Upper lobe of left lung (tissue), 6 donors: ENCODE data around the gene CD34. TPM values are rescaled to one million over a fixed set of nuclear protein-coding genes. Genes with fewer than 3 reads are reported as not detected.

Experiments used
- ATAC-seq, 2 donors: fragments of 200-7000 bp; cut with Tn5 transposase; one replicate each; pipeline ENCODE4 v1.9.1; 2022; ENCODE audit warnings: mild to moderate bottlenecking in 2 of 2, moderate library complexity in 2 of 2; ENCODE audit not compliant: low FRiP score in 2 of 2
- DNase-seq, 2 donors: peaks; one replicate each; pipeline ENCODE4 v3.0.0-alpha.2; 2019 to 2020
- H3K27ac ChIP-seq, 4 donors: fragments of 200-600 bp; sonication (generic); one replicate each; pipeline ENCODE4 v1.5.1; 2016 to 2019
- H3K27me3 ChIP-seq, 4 donors: fragments of 200-600 bp; sonication (generic); one replicate each; pipeline ENCODE4 v1.5.1; 2017 to 2019
- H3K36me3 ChIP-seq, 4 donors: fragments of 200-600 bp; sonication (generic); one replicate each; pipeline ENCODE4 v1.5.1; 2016 to 2019
- H3K4me1 ChIP-seq, 4 donors: fragments of 200-600 bp; sonication (generic); one replicate each; pipeline ENCODE4 v1.5.1; 2018 to 2019
- H3K4me3 ChIP-seq, 4 donors: fragments of 200-600 bp; sonication (generic); one replicate each; pipeline ENCODE4 v1.5.1; 2017 to 2019; ENCODE audit warnings: mild to moderate bottlenecking in 2 of 4, moderate library complexity in 1 of 4
- H3K9me3 ChIP-seq, 4 donors: fragments of 200-600 bp; sonication (generic); one replicate each; pipeline ENCODE4 v1.5.1; 2018 to 2019
- EP300 ChIP-seq, 4 donors: sonication (generic); formaldehyde crosslinking; IDR thresholded peaks; one replicate each; pipeline ENCODE4 v1.5.1; 2017; ENCODE audit warnings: antibody characterized with exemption in 4 of 4, control low read depth in 2 of 4
- POLR2A ChIP-seq, 4 donors: fragments of 450-650 bp; IDR thresholded peaks; one replicate each; pipeline ENCODE4 v1.5.1; 2016 to 2017; ENCODE audit warnings: antibody characterized with exemption in 4 of 4, mild to moderate bottlenecking in 2 of 4
- POLR2AphosphoS5 ChIP-seq, 2 donors: sonication (generic); formaldehyde crosslinking; IDR thresholded peaks; one replicate each; pipeline ENCODE4 v1.5.1; 2017; ENCODE audit warnings: antibody characterized with exemption in 2 of 2
- WGBS, 2 donors: methylation state at CpG; one replicate each; pipeline ENCODE4 v1.1.5; 2017 to 2018; 5-methylcytosine and 5-hydroxymethylcytosine counted together
- total RNA-seq, 6 donors: library from RNA; depleted of rRNA in 4 of 6; stranded (reverse); fragments of >200 nt in 4 of 6; gene quantifications; one replicate each; pipeline versions ENCODE4 v1.1.0 to v1.2.1, GENCODE V29; 2016 to 2021
- TF ChIP-seq, protein P1 (sequence below), 6 experiments: fragments of 450-650 bp in 4 of 6; fragments of 200-600 bp in 2 of 6; sonication (generic) in 2 of 6; IDR thresholded peaks; one replicate each; pipeline ENCODE4 v1.5.1; 2016 to 2019; ENCODE audit warnings: antibody characterized with exemption in 6 of 6
- donor health status: DM: no; HTN: no; CAD: no; lungs with moderate emphysema.
- donor health status: DM: no; HTN: yes; CAD: no; lungs with severe emphysema.

CD34 gene
- total RNA-seq, 6 donors from 2014 or later, result 8.8 to 78.2 (median 22.4) TPM

DNA sequence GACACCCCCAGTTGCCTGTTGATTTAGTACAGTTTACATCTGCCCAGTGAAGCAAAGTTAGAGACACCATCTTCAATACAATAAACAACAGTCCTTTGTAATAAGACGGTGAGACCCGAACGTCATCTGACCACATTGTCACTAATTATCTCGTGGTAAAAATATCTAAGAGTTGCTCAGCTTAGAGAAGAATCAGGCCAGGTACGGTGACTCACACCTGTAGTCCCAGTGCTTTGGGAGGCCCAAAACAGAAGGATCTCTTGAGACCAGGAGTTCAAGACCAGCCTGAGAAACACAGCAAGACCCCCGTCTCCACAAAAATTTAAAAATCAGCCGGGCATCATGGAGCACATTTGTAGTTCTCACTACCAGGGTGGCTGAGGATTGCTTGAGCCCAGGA is 53.5 kb downstream of the CD34 start:
- no peak for TF ChIP-seq POLR2A (IDR thresholded peaks at IDR 0.05)
- no peak for TF ChIP-seq POLR2AphosphoS5 (IDR thresholded peaks at IDR 0.05)
- TF ChIP-seq EP300 (IDR thresholded peaks at IDR 0.05), result no peak
- TF ChIP-seq, protein P1, sequence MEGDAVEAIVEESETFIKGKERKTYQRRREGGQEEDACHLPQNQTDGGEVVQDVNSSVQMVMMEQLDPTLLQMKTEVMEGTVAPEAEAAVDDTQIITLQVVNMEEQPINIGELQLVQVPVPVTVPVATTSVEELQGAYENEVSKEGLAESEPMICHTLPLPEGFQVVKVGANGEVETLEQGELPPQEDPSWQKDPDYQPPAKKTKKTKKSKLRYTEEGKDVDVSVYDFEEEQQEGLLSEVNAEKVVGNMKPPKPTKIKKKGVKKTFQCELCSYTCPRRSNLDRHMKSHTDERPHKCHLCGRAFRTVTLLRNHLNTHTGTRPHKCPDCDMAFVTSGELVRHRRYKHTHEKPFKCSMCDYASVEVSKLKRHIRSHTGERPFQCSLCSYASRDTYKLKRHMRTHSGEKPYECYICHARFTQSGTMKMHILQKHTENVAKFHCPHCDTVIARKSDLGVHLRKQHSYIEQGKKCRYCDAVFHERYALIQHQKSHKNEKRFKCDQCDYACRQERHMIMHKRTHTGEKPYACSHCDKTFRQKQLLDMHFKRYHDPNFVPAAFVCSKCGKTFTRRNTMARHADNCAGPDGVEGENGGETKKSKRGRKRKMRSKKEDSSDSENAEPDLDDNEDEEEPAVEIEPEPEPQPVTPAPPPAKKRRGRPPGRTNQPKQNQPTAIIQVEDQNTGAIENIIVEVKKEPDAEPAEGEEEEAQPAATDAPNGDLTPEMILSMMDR (IDR thresholded peaks at IDR 0.05), result no peak
- Histone ChIP-seq H3K4me3 (no peak overlapping the region), H3K9me3 (no peaks in the 10 kb centered on the region), H3K36me3 (peaks cover 0 to 25% (median 4%) of the 10 kb centered on the region in 4 donors), H3K27ac (peak overlapping the region in 2 of 4 donors; percentile 32 to 37), H3K27me3 (no peaks in the 10 kb centered on the region), H3K4me1 (peaks cover 43 to 72% (median 62%) of the 10 kb centered on the region in 4 donors)
- ATAC-seq (no peak), DNase-seq (no peak)
- 81 to 82% methylated on average over 7 of the region's 7 CpGs for WGBS, 2 donors

DNA sequence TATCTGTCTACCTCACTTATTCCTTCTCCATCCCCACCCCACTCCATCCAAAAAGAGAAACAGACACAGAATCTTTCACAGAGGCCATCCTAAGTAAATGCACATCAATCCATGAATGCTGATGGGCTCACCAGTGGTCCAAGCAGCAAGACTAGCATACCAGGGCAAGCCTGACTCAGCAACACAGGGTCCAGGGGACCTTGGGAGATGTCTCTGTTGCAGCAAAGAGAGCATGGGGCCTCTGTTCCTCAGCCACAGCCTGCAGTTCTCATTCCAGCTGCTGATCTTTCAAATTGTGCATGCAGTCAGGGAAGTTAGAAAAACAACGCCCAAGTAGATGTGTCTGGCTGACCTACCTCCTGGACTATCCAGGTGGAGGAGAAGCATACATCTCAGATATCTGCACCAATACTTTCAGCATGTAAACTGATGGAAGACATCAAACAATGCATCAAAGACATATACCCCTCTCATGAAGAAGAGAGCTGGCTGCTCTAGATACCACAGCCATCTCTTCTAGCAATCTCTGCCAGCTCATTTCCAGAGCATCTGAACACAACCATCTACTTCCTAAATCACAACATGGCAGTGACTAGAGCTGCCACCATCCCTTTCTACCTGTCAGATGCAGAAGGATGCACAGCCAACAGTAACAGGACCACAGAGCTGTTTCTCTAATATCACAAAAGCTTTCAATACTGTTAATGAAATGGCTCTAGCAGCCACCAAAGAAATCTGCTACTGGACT is 54.5 kb downstream of the CD34 start:
- ATAC-seq, result no peak
- H3K27ac ChIP-seq, result peak overlapping the region in 1 of 4 donors; percentile 2
- TF ChIP-seq EP300 (IDR thresholded peaks at IDR 0.05) (no peak), POLR2A (IDR thresholded peaks at IDR 0.05) (no peak), POLR2AphosphoS5 (IDR thresholded peaks at IDR 0.05) (no peak)
- TF ChIP-seq, protein P1 (IDR thresholded peaks at IDR 0.05), result no peak
- peaks cover 40 to 68% (median 64%) of the 10 kb centered on the region in 4 donors for H3K4me1 ChIP-seq
- H3K27me3 ChIP-seq, result no peaks in the 10 kb centered on the region
- peaks cover 0 to 23% (median 2%) of the 10 kb centered on the region in 4 donors for H3K36me3 ChIP-seq
- WGBS, 2 donors, result 33 to 100% methylated on average over 1 of the region's 1 CpG
- H3K4me3 ChIP-seq, result no peak overlapping the region
- DNase-seq, result no peak
- H3K9me3 ChIP-seq, result no peaks in the 10 kb centered on the region

DNA sequence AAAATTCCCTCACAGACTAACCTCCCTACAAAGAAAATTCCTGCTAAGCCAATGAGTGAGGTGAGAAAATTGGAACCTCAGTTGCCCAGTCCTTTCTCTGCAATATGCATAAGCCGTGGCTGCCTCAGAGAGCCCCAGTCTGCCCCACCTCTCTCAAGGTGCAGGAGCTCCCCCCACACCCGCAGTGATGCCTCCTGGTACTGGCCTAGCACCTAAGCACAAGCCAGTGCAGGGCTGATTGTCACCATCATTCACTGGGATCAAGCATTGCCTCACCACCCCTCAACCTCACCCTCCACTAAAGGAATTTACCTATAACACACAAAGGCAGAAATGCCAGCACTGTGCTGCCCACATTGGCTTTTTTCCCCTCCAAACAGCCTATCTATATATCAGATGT is 56.9 kb downstream of the CD34 start:
- H3K4me1 ChIP-seq, result peaks cover 56 to 77% (median 71%) of the 10 kb centered on the region in 4 donors
- 60 to 91% methylated on average over 1 to 2 of the region's 2 CpGs for WGBS, 2 donors
- DNase-seq (no peak), ATAC-seq (no peak)
- no peaks in the 10 kb centered on the region for H3K27me3 ChIP-seq
- TF ChIP-seq, protein P1 (IDR thresholded peaks at IDR 0.05), result no peak
- no peak for TF ChIP-seq EP300 (IDR thresholded peaks at IDR 0.05)
- no peak for TF ChIP-seq POLR2AphosphoS5 (IDR thresholded peaks at IDR 0.05)
- no peak for TF ChIP-seq POLR2A (IDR thresholded peaks at IDR 0.05)
- peaks cover 0 to 14% (median 0%) of the 10 kb centered on the region in 4 donors for H3K36me3 ChIP-seq
- no peak overlapping the region for H3K4me3 ChIP-seq
- H3K9me3 ChIP-seq, result no peaks in the 10 kb centered on the region
- no peak overlapping the region for H3K27ac ChIP-seq

DNA sequence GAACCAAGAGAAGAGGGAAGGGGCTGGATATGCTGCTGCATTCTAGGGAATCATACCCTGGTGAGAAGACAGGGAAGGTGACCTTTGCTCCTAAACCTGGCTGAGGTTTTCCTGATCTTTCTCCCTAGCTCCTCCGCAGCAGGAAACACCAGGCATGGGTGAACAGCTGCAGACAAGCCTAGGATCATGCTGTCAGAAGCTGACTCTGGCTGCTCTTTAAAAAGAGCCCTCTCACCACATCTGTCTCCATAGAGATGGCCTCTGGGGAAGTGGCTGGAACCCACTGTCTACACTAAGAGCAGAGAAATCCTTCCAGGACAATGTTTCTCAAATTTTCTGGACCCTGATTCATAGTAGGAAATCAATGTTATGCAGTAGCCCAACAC is 57.6 kb downstream of the CD34 start:
- H3K27ac ChIP-seq, result peak overlapping the region; percentile 18 to 82 (median 36)
- 33 to 47% methylated on average over 1 of the region's 1 CpG for WGBS, 2 donors

More for the DNA sequence above, 57.6 kb downstream of the CD34 start:
- peaks cover 0 to 12% (median 0%) of the 10 kb centered on the region in 4 donors for H3K36me3 ChIP-seq
- DNase-seq, result no peak
- peaks cover 56 to 76% (median 70%) of the 10 kb centered on the region in 4 donors for H3K4me1 ChIP-seq
- H3K27me3 ChIP-seq, result no peaks in the 10 kb centered on the region
- peak in 1 of 2 donors; percentile 27 for TF ChIP-seq POLR2AphosphoS5 (IDR thresholded peaks at IDR 0.05)
- TF ChIP-seq POLR2A (IDR thresholded peaks at IDR 0.05), result no peak
- TF ChIP-seq, protein P1 (IDR thresholded peaks at IDR 0.05), result no peak
- H3K9me3 ChIP-seq, result no peaks in the 10 kb centered on the region
- no peak for ATAC-seq
- no peak overlapping the region for H3K4me3 ChIP-seq
